ENCODE results near the gene CDK13. TPM values are rescaled to one million over a fixed set of nuclear protein-coding genes. Genes with fewer than 3 reads are reported as not detected.

The CDK13 gene
- total RNA-seq, 1 experiment from 2014 or later, result 34.9 TPM

GRCh38 chr7:39979406-39980073, 29.5 kb downstream of the CDK13 start:
- peaks cover 22% of the 10 kb centered on the region; the same call in 1 of the 2 replicates for H4K20me1 ChIP-seq (ENCODE audit: low read length)
- ChIA-PET POLR2A (ENCODE audit: unreplicated experiment) (no interaction called here), CTCF (no interaction called here)
- H3K9ac ChIP-seq (ENCODE audit: low read length), result no peak overlapping the region
- ATAC-seq (no peak), DNase-seq (no peak)
- no peak overlapping the region for H3K4me2 ChIP-seq (ENCODE audit: low read length)
- H3K27ac ChIP-seq (ENCODE audit: low read length), result no peak overlapping the region
- H3K79me2 ChIP-seq (ENCODE audit: low read length), result peaks cover 85% of the 10 kb centered on the region
- no TSS peak for BruUV-seq (replicated peaks)
- no peaks in the 10 kb centered on the region for H3K36me3 ChIP-seq (ENCODE audit: low read depth, low read length)
- no peaks in the 10 kb centered on the region for H3K4me1 ChIP-seq (ENCODE audit: insufficient read depth, low read length)
- intact Hi-C loops (cut with micrococcal nuclease), result no loop called here
- H3K9me3 ChIP-seq (ENCODE audit: low read length), result no peaks in the 10 kb centered on the region
- no peak overlapping the region for H2AFZ ChIP-seq (ENCODE audit: low read length)
- H3K27me3 ChIP-seq (ENCODE audit: low read length), result no peaks in the 10 kb centered on the region
- no peak overlapping the region for H3K4me3 ChIP-seq (ENCODE audit: low read length)
- H3K9me2 ChIP-seq (replicated peaks; ENCODE audit: low read length), result no peaks in the 10 kb centered on the region
- no peaks in the 10 kb centered on the region for H3F3A ChIP-seq (ENCODE audit: low read length, unreplicated experiment)
- TF ChIP-seq EZH2phosphoT487 (IDR thresholded peaks at IDR 0.05; ENCODE audit: borderline replicate concordance, low read length) (no peak), CTCF (conservative IDR thresholded peaks at IDR 0.05; ENCODE audit: low read depth, low read length) (no peak), EZH2 (IDR thresholded peaks at IDR 0.05; ENCODE audit: low read length, unreplicated experiment) (no peak)

GRCh38 chr7:39985398-39985918, 35.4 kb downstream of the CDK13 start:
- ChIA-PET CTCF (no interaction called here), POLR2A (ENCODE audit: unreplicated experiment) (no interaction called here)
- Histone ChIP-seq H3K9me3 (ENCODE audit: low read length) (no peaks in the 10 kb centered on the region), H2AFZ (ENCODE audit: low read length) (no peak overlapping the region), H3F3A (ENCODE audit: low read length, unreplicated experiment) (no peaks in the 10 kb centered on the region), H3K4me2 (ENCODE audit: low read length) (no peak overlapping the region), H3K79me2 (ENCODE audit: low read length) (peaks cover 69% of the 10 kb centered on the region), H4K20me1 (ENCODE audit: low read length) (peaks cover 9% of the 10 kb centered on the region; the same call in 1 of the 2 replicates), H3K4me3 (ENCODE audit: low read length) (no peak overlapping the region), H3K27ac (ENCODE audit: low read length) (no peak overlapping the region), H3K9me2 (replicated peaks; ENCODE audit: low read length) (no peaks in the 10 kb centered on the region), H3K36me3 (ENCODE audit: low read depth, low read length) (peaks cover 9% of the 10 kb centered on the region; the same call in 1 of the 2 replicates), H3K27me3 (ENCODE audit: low read length) (no peaks in the 10 kb centered on the region), H3K9ac (ENCODE audit: low read length) (no peak overlapping the region), H3K4me1 (ENCODE audit: insufficient read depth, low read length) (no peaks in the 10 kb centered on the region)
- TF ChIP-seq EZH2 (IDR thresholded peaks at IDR 0.05; ENCODE audit: low read length, unreplicated experiment), result no peak
- no peak for TF ChIP-seq EZH2phosphoT487 (IDR thresholded peaks at IDR 0.05; ENCODE audit: borderline replicate concordance, low read length)
- TF ChIP-seq CTCF (conservative IDR thresholded peaks at IDR 0.05; ENCODE audit: low read depth, low read length), result no peak
- DNase-seq (no peak), ATAC-seq (no peak)
- intact Hi-C loops (cut with micrococcal nuclease), result no loop called here
- no TSS peak for BruUV-seq (replicated peaks)
